ENCODE results near the gene PAFAH1B2.

The PAFAH1B2 gene

GRCh38 chr11:117220999-117221774 is 77.1 kb downstream of the PAFAH1B2 start:
- no peak for DNase-seq (ENCODE audit: low spot score)

- no peak for DNase-seq (ENCODE audit: low spot score)
These were observed 77.9 kb downstream of the PAFAH1B2 start for GRCh38 chr11:117221775-117222517.

DNA sequence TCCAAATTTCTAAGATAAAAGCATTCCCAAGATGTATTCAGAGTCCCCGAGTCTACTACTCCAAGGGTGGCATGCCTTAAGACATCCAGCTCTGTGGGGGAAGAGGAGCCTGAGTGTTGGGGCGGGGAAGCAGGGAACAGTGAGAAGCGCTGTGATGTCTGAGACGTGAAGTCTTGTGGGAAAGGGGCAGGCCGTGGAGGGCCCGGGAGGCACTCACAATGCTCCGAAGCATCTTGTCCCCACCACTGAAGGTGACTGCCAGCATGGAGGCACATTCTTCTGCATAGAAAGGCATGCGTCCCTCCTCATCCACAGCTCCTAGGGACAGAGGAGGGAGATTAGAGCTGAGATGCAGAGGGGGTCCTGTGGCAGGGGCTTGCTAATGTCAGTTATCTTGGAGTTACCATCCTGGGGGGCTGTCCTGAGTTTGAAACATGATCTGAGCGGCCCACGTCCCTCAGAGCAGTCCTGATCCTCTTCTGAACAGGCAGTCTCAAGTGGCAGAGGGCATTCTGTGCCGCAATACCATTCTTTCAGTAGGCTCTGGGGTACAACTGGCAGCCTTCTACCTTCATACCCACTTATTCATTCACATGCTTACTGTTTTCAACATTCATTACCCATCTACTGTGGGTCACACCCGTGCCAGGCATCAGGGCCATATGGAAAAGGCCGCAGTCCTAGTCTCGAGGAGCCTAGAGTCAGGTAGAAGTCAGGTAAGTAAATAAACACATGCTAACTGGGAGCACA is 79.1 kb downstream of the PAFAH1B2 start:
- no peak for DNase-seq (ENCODE audit: low spot score)

DNA sequence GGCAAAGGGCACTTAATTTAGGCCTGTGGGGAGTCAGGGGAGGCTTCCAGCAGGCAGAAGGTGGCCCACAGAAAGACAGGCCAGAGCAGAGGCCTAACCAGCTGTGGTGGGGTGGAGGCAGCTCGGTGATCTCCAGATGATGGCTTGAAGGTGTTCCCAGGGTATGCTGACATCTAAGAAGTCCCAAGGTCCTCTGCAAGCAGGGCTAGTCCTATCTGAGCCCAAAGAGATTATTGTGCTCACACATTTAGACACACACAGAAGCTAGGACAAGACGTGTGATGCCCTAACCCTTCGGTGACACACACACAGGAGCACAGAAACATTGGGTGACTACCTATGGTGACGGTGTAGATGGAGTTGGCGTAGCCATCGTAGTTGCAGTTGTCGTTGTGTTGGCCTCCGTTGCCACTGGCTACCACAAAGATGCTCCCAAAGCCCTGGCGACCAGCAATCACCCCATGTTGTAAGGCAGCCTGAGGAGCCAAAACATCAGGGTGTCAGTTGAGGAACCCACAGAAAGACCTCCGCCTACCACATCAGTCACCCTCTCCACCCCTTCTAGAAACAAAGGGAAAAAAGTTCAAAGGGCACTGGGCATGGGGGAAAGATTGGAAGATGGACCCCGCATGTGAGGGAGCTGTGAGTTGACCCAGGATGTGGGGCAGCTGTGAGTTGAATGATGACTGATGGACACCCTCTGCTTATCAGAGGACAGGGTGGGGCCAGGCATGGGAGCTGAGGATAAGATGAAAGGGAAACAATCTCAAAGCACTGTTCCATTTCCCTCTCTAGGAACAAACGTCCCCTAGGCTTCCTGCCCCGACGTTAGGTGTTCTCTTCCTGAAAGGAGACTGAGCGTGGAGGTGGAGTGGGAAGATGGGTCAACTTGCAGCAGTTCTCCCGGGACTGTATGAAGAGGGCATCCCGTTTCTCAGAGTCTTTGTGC is 79.9 kb downstream of the PAFAH1B2 start:
- DNase-seq (ENCODE audit: low spot score) = no peak

DNA sequence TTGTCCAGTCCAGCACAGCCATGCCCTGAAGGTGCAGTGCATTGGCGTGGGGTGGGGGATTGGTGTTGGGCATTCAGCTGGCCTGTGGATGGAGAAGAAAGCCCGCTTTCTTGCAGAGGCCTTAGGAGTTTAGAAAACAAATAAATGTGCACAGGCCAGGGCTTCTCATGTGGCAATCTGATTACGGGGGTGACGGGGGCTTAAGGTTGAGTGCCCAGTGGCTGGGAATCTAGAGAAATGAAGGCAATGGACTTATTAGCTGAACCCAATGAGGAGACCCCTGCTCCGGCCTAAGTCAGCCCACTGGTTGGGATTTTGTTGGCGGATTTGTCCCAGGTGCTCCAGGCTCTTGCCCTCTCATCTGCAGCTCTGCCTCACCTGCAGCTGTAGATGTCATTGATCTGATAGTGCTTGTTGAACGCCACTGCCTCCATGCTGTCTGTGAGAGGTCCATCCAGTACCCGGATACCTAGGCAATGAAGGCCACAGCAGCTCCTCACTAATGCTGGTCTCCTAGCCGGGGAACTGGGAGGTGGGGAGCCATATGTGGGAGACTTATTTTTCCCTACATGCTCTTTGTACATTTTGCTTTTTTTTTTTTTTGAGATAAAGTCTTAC is 81.6 kb downstream of the PAFAH1B2 start:
- DNase-seq (ENCODE audit: low spot score) = no peak

Measured in CD4-positive, alpha-beta T cell treated with Interleukin-15 for 4 hours (primary cell).